Measurements from ENCODE around the gene EHD1.

DNA sequence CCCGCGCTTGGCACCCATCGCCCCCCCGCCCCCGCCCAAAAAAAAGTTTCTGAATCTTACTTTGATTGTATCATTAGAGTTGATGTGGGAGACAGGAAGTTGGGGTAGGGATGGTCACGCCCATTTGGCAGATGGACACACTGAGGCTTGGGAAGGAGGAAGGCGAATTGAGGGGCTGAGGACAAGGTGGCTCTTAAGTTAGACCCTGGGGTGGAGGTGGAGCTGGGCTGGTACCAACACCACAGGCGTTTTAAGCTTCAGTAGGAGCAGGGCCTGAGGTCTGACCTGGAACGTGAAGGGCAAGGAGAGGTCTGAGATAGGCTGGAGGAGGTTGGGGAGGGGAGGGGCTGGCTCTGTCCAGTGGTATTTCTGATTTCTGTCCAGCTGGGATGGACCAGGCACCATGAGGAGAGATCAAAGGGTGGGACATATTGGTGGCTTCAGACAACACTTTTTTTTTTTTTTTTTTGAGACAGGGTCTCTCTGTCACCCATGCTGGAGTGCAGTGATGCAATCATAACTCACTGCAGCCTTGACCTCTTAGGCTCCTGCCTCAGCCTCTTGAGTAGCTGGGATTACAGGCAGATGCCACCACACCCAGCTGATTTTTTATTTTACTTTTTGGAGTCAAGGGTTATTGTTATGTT, 33.2 kb downstream of the EHD1 start:
- TF ChIP-seq, protein P1, sequence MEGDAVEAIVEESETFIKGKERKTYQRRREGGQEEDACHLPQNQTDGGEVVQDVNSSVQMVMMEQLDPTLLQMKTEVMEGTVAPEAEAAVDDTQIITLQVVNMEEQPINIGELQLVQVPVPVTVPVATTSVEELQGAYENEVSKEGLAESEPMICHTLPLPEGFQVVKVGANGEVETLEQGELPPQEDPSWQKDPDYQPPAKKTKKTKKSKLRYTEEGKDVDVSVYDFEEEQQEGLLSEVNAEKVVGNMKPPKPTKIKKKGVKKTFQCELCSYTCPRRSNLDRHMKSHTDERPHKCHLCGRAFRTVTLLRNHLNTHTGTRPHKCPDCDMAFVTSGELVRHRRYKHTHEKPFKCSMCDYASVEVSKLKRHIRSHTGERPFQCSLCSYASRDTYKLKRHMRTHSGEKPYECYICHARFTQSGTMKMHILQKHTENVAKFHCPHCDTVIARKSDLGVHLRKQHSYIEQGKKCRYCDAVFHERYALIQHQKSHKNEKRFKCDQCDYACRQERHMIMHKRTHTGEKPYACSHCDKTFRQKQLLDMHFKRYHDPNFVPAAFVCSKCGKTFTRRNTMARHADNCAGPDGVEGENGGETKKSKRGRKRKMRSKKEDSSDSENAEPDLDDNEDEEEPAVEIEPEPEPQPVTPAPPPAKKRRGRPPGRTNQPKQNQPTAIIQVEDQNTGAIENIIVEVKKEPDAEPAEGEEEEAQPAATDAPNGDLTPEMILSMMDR (IDR thresholded peaks at IDR 0.05 in 8 of 11, conservative IDR thresholded peaks at IDR 0.05 in 3 of 11) = no peak
- no peak for TF ChIP-seq POLR2A (IDR thresholded peaks at IDR 0.05)
